Measurements from ENCODE around the gene FZD7.

GRCh38 chr2:201984333-201984732 is 49.3 kb upstream of the FZD7 start:
- TF ChIP-seq, protein P1, sequence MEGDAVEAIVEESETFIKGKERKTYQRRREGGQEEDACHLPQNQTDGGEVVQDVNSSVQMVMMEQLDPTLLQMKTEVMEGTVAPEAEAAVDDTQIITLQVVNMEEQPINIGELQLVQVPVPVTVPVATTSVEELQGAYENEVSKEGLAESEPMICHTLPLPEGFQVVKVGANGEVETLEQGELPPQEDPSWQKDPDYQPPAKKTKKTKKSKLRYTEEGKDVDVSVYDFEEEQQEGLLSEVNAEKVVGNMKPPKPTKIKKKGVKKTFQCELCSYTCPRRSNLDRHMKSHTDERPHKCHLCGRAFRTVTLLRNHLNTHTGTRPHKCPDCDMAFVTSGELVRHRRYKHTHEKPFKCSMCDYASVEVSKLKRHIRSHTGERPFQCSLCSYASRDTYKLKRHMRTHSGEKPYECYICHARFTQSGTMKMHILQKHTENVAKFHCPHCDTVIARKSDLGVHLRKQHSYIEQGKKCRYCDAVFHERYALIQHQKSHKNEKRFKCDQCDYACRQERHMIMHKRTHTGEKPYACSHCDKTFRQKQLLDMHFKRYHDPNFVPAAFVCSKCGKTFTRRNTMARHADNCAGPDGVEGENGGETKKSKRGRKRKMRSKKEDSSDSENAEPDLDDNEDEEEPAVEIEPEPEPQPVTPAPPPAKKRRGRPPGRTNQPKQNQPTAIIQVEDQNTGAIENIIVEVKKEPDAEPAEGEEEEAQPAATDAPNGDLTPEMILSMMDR (IDR thresholded peaks at IDR 0.05): no peak
- TF ChIP-seq POLR2A (IDR thresholded peaks at IDR 0.05): no peak
